Heart right ventricle (tissue), 16 donors: ENCODE measurements around the gene SASH1. TPM values are rescaled to one million over a fixed set of nuclear protein-coding genes. Genes with fewer than 3 reads are reported as not detected.
A peak's percentile ranks its signal among the peaks of the same experiment; 100 is the strongest.
"Not testable (repeated sequence)": the region's sequence is repeated elsewhere in the genome, so short reads cannot be mapped to it uniquely, and the experiment has no call there.

Source experiments
- ATAC-seq, 8 donors: fragments of 200-7000 bp; cut with Tn5 transposase; one replicate each; pipeline ENCODE4 v1.9.1; 2020; ENCODE audit warnings: mild to moderate bottlenecking in 8 of 8, moderate library complexity in 8 of 8, moderate number of reproducible peaks in 1 of 8
- DNase-seq, 2 donors: peaks; one replicate each; pipeline ENCODE4 v3.0.0-alpha.2; 2020
- H3K27ac ChIP-seq, 10 donors: fragments of 200-600 bp; sonication (generic) in 2 of 10; one replicate each; pipeline versions ENCODE4 v1.5.0 to v1.8.0; 2020 to 2022; ENCODE audit warnings: mild to moderate bottlenecking in 3 of 10
- H3K27me3 ChIP-seq, 7 donors: fragments of 200-600 bp; one replicate each; pipeline ENCODE4 v1.8.0; 2021 to 2022; ENCODE audit warnings: mild to moderate bottlenecking in 2 of 7
- H3K36me3 ChIP-seq, 9 donors: fragments of 200-600 bp; sonication (generic) in 1 of 9; one replicate each; pipeline versions ENCODE4 v1.5.0 to v1.8.0; 2020 to 2022; ENCODE audit warnings: mild to moderate bottlenecking in 2 of 9
- H3K4me1 ChIP-seq, 9 donors: fragments of 200-600 bp; sonication (generic) in 1 of 9; one replicate each; pipeline versions ENCODE4 v1.5.0 to v1.8.0; 2020 to 2022; ENCODE audit warnings: mild to moderate bottlenecking in 4 of 9
- H3K4me3 ChIP-seq, 10 donors: fragments of 200-600 bp; sonication (generic) in 2 of 10; one replicate each; pipeline versions ENCODE4 v1.5.0 to v1.8.0; 2020 to 2022; ENCODE audit warnings: mild to moderate bottlenecking in 7 of 10, moderate library complexity in 2 of 10
- H3K9me3 ChIP-seq, 11 donors: fragments of 200-600 bp in 10 of 11; sonication (generic) in 2 of 11; one replicate each; pipeline versions ENCODE4 v1.5.0 to v1.8.0; 2013 to 2022; ENCODE audit warnings: mild to moderate bottlenecking in 2 of 11, control low read depth in 1 of 11, moderate library complexity in 1 of 11
- CTCF ChIP-seq, 9 donors: fragments of 200-600 bp; sonication (generic) in 2 of 9; IDR thresholded peaks; one replicate each; pipeline versions ENCODE4 v1.5.0 to v1.8.0; 2021 to 2022; ENCODE audit warnings: antibody characterized with exemption in 9 of 9, mild to moderate bottlenecking in 5 of 9, moderate library complexity in 1 of 9
- WGBS, 2 donors: extraction: QIAGEN DNeasy Blood & Tissue Kit; methylation state at CpG; one replicate each; pipeline ENCODE4 v1.1.7; 2013; ENCODE audit warnings: inconsistent platforms in 1 of 2; 5-methylcytosine and 5-hydroxymethylcytosine counted together
- intact Hi-C, 10 donors: fragments of 100-400 bp; cut with DNase I; formaldehyde crosslinking; loops; one replicate each; pipeline versions ENCODE4 v1.11.1 to v1.14.2; 2022
- polyA plus RNA-seq, 2 donors: library from polyadenylated mRNA; stranded (reverse); fragments of 200-250 nt; gene quantifications; one replicate each; pipeline ENCODE4 v1.2.3, GENCODE V29; 2013
- total RNA-seq, 10 donors: library from RNA; stranded (reverse); fragmentation: NEBNext Ultra II Directional in 3 of 10; extraction: Animal tissue kit (Norgen Biotek cat#: 25700) in 3 of 10; gene quantifications; one replicate each; pipeline versions ENCODE4 v1.2.1 to v1.2.4, GENCODE V29; 2021 to 2023
- donor health status: Arrhythmogenic right ventricular cardiomyopathy.
- donor health status: ischemic (EF 13 %, LVEDD 7.1; RV severe dilation, severe dysfunction).
- donor health status: healthy with polysubstance abuse.
- donor health status: DM: no; HTN: yes; CAD: no.
- donor health status: DM: no; HTN: no; CAD: no.
- donor health status: ischemic (EF 25% LVEDD 6.9; RV normal size, moderate dysfunction).
- donor health status: ischemic (EF 25% LVEDD 5.7; RV mildly dilated, moderate dysfunction).
- donor health status: healthy.
- donor health status: DM: yes; HTN: yes; CAD: no.
- donor health status: Ischemic cardiomyopathy.
- donor health status: ischemic (EF 35%, LVEDD 5.7; RV mildly dilated, moderate dysfunction).
- donor health status: nonischemic (EF 11% LVEDD 7.7; RV severe dilation, severe dysfunction).
- donor health status: DM: yes; HTN: yes; CAD: no.
- donor health status: PGD.
- donor health status: ischemic (EF 29% LVEDD 5.4; RV normal size, mild dysfunction).
- donor health status: nonischemic (EF 23%, LVEDD 6.1; RV moderate dilation, normal function).

The SASH1 gene
- total and polyA plus RNA-seq, 12 donors: 6.9 to 47.1 (median 25.9) TPM

- TF ChIP-seq CTCF (IDR thresholded peaks at IDR 0.05): no peak
- peaks cover 0 to 36% (median 20%) of the 10 kb centered on the region in 9 donors for H3K4me1 ChIP-seq
- no peak overlapping the region for H3K4me3 ChIP-seq
- DNase-seq (no peak), ATAC-seq (peak in 1 of 8 donors; percentile 25)
- H3K9me3 ChIP-seq: no peaks in the 10 kb centered on the region
- WGBS, 2 donors: 72 to 76% methylated on average over 1 of the region's 1 CpG
- intact Hi-C loops: no loop called here
- no peaks in the 10 kb centered on the region for H3K27me3 ChIP-seq
- peaks cover 0 to 14% (median 0%) of the 10 kb centered on the region in 9 donors for H3K36me3 ChIP-seq
- peak overlapping the region in 1 of 10 donors; percentile 25 for H3K27ac ChIP-seq
These were observed 8.7 kb downstream of the SASH1 start for GRCh38 chr6:148351309-148351708.

GRCh38 chr6:148352421-148352820 lies 9.8 kb downstream of the SASH1 start:
- peaks cover 0 to 14% (median 0%) of the 10 kb centered on the region in 9 donors for H3K36me3 ChIP-seq
- 92 to 93% methylated on average over 7 of the region's 7 CpGs for WGBS, 2 donors
- H3K9me3 ChIP-seq, DNase-seq, H3K27me3 ChIP-seq, ATAC-seq, H3K4me3 ChIP-seq, intact Hi-C loops, H3K27ac ChIP-seq: not testable (repeated sequence)
- H3K4me1 ChIP-seq: peaks cover 0 to 34% (median 19%) of the 10 kb centered on the region in 9 donors

GRCh38 chr6:148358196-148358785 lies 15.7 kb downstream of the SASH1 start:
- WGBS, 2 donors: 30 to 53% methylated on average over 7 of the region's 7 CpGs
- Histone ChIP-seq H3K27ac (peak overlapping the region in 7 of 10 donors; percentile 3 to 64 (median 21)), H3K27me3 (no peaks in the 10 kb centered on the region), H3K9me3 (no peaks in the 10 kb centered on the region), H3K4me3 (no peak overlapping the region), H3K36me3 (peaks cover 0 to 6% (median 0%) of the 10 kb centered on the region in 9 donors), H3K4me1 (peaks cover 7 to 55% (median 37%) of the 10 kb centered on the region in 9 donors)
- no peak for TF ChIP-seq CTCF (IDR thresholded peaks at IDR 0.05)
- intact Hi-C loops: no loop called here
- ATAC-seq (peak; percentile 43 to 93 (median 75)), DNase-seq (peak in 1 of 2 donors; percentile 54)

GRCh38 chr6:148359228-148359627 lies 16.6 kb downstream of the SASH1 start:
- Histone ChIP-seq H3K4me3 (no peak overlapping the region), H3K36me3 (no peaks in the 10 kb centered on the region), H3K27me3 (no peaks in the 10 kb centered on the region), H3K4me1 (peaks cover 7 to 65% (median 44%) of the 10 kb centered on the region in 9 donors), H3K27ac (peak overlapping the region in 1 of 10 donors; percentile 64), H3K9me3 (no peaks in the 10 kb centered on the region)
- 97 to 99% methylated on average over 5 of the region's 5 CpGs for WGBS, 2 donors
- no peak for DNase-seq
- no peak for TF ChIP-seq CTCF (IDR thresholded peaks at IDR 0.05)
- ATAC-seq: no peak
- intact Hi-C loops: no loop called here
